Adrenal gland (tissue), 12 donors: ENCODE measurements around the gene APBA2. TPM values are rescaled to one million over a fixed set of nuclear protein-coding genes. Genes with fewer than 3 reads are reported as not detected.

ENCODE experiments used
- DNase-seq, 7 donors: peaks; one replicate each; pipeline ENCODE4 v3.0.0-alpha.2; 2019 to 2020
- H3K27ac ChIP-seq, 5 donors: fragments of 200-600 bp; sonication (generic) in 4 of 5; 1 replicate in 3 of 5; 2 replicates in 2 of 5; pipeline versions ENCODE4 v1.5.1 to v1.8.0; 2016 to 2020; ENCODE audit warnings: mild to moderate bottlenecking in 1 of 5
- H3K27me3 ChIP-seq: fragments of 200-600 bp; 2 replicates; pipeline ENCODE4 v1.8.0; 2021
- H3K36me3 ChIP-seq, 2 donors: fragments of 200-600 bp; replicated peaks in 1 of 2; 1 replicate in 1 of 2; 2 replicates in 1 of 2; pipeline versions ENCODE4 v1.5.1 to v1.8.0; 2018 to 2022
- H3K4me1 ChIP-seq, 2 donors: fragments of 200-600 bp; replicated peaks in 1 of 2; 1 replicate in 1 of 2; 2 replicates in 1 of 2; pipeline versions ENCODE4 v1.5.1 to v1.8.0; 2018 to 2021
- H3K4me3 ChIP-seq, 4 donors: fragments of 200-600 bp; sonication (generic) in 3 of 4; one replicate each; pipeline ENCODE4 v1.5.1; 2016 to 2018
- H3K9me3 ChIP-seq, 3 donors: fragments of 200-600 bp; sonication (generic) in 1 of 3; replicated peaks in 1 of 3; 1 replicate in 2 of 3; 2 replicates in 1 of 3; pipeline versions ENCODE4 v1.5.1 to v1.8.0; 2016 to 2021
- CTCF ChIP-seq, 6 experiments: fragments of 450-650 bp in 4 of 6; fragments of 200-600 bp in 2 of 6; sonication (generic) in 1 of 6; IDR thresholded peaks; 1 replicate in 5 of 6; 2 replicates in 1 of 6; pipeline versions ENCODE4 v1.5.1 to v1.8.0; 2016 to 2021; ENCODE audit warnings: antibody characterized with exemption in 6 of 6, mild to moderate bottlenecking in 2 of 6, moderate library complexity in 1 of 6
- POLR2A ChIP-seq, 2 donors: fragments of 450-650 bp; IDR thresholded peaks; one replicate each; pipeline ENCODE4 v1.6.1; 2017; ENCODE audit warnings: antibody characterized with exemption in 2 of 2, mild to moderate bottlenecking in 2 of 2, moderate library complexity in 1 of 2
- WGBS, 4 donors: extraction: QIAGEN DNeasy Blood & Tissue Kit in 2 of 4; methylation state at CpG; one replicate each; pipeline versions ENCODE4 v1.1.5 to v1.1.7; 2013 to 2017; 5-methylcytosine and 5-hydroxymethylcytosine counted together
- intact Hi-C, 2 donors: fragments of 100-400 bp; cut with DNase I; formaldehyde crosslinking; loops; one replicate each; pipeline versions ENCODE4 v1.14.1 to v1.15.0; 2022 to 2023
- polyA plus RNA-seq, 3 donors: library from polyadenylated mRNA; stranded (reverse); fragments of 200-250 nt in 2 of 3; fragments of 350-450 nt in 1 of 3; fragmentation: Illumina TruSeq in 1 of 3; extraction: RNeasy Lipid Tissue Mini Kit (QIAGEN cat#74804) in 1 of 3; gene quantifications; one replicate each; pipeline ENCODE4 v1.2.3, GENCODE V29; 2013 to 2014
- total RNA-seq, 9 donors: library from RNA; depleted of rRNA in 4 of 9; stranded (reverse); fragments of >200 nt in 4 of 9; fragments of 120-200 nt in 1 of 9; fragmentation: NEBNext Ultra II Directional in 1 of 9; extraction: Animal tissue kit (Norgen Biotek cat#: 25700) in 1 of 9; gene quantifications; one replicate each; pipeline versions ENCODE4 v1.1.0 to v1.2.4, GENCODE V29; 2013 to 2023
- donor health status: healthy with polysubstance abuse.
- donor health status: Bipolar disorder and iron deficiency.
- donor health status: DM: yes; HTN: yes; CAD: no.
- donor health status: DM: no; HTN: no; CAD: no.
- donor health status: DM: no; HTN: no; CAD: no.
- donor health status: DM: yes; HTN: yes; CAD: no.

The APBA2 gene
- total and polyA plus RNA-seq, 12 donors, result 2.1 to 13.2 (median 4.7) TPM

DNA sequence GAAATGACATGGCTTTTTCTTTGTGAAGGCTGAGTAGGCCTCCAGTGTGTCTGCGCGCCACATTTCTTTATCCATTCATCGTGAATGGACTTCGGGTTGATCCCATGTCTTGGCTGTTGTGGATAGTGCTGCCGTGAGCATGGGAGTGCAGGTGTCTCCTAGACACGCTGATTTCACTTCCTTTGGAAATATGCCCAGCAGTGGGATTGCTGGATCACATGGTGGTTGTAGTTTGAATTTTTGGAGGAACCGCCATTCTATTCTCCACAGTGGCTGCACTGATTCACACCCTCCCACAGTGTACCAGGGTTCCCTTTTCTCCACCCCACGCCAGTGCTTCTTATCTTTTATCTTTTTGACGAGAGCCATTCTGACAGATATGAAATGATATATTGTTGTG lies 212.2 kb downstream of the APBA2 start:
- Histone ChIP-seq H3K4me1 (no peaks in the 10 kb centered on the region), H3K36me3 (no peaks in the 10 kb centered on the region), H3K27me3 (no peaks in the 10 kb centered on the region), H3K4me3 (no peak overlapping the region), H3K9me3 (no peaks in the 10 kb centered on the region), H3K27ac (no peak overlapping the region)
- whole genome bisulfite sequencing, 4 donors, result 75 to 84% (median 79%) methylated on average over 9 of the region's 9 CpGs
- intact Hi-C loops, result no loop called here
- TF ChIP-seq CTCF (IDR thresholded peaks at IDR 0.05) (no peak), POLR2A (IDR thresholded peaks at IDR 0.05) (no peak)
- no peak for DNase-seq

- Histone ChIP-seq H3K27me3 (no peaks in the 10 kb centered on the region), H3K27ac (no peak overlapping the region), H3K4me3 (no peak overlapping the region), H3K36me3 (no peaks in the 10 kb centered on the region), H3K9me3 (no peaks in the 10 kb centered on the region), H3K4me1 (peaks cover 0 to 3% of the 10 kb centered on the region in 2 donors)
- DNase-seq, result no peak
- WGBS, 4 donors, result 85 to 88% (median 86%) methylated on average over 10 to 13 of the region's 13 CpGs
- TF ChIP-seq CTCF (IDR thresholded peaks at IDR 0.05) (no peak), POLR2A (IDR thresholded peaks at IDR 0.05) (no peak)
- intact Hi-C loops, result no loop called here
Measured at GRCh38 chr15:29098652-29099051, 212.9 kb downstream of the APBA2 start.

DNA sequence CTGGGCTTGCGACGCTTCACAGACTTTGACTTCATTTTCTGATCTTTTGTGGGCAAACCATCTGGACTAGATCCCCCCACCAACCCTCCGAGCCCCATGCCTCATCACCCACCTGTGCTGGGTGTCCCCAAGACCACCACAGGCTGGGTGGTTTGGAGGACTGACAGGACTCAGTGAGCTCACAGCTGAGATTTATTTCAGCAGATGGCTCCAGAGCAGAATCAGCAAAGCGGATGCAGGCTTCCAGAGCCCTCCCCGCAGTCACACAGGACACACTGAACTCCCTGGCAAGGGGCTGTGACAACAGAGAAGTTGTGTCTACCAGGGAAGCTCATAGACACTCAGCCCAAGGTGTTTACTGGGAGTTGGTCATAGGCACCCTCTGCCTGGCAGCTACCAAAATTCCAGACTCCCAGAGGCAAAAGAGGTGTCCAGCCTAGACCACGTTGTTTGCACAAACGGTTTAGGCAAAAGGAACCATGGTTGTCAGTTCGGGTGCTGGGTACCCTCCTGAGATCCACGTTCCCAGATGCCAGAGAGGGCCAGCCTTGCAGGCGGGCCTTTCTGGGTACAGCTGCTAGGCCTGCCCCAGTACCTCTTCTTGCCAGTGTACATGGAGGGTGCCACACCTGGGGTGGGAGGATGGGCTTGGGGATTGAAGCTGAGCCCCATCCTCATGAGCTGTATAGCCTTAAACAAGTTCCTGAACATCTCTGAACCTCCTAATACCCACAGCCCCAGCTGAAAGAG lies 213.5 kb downstream of the APBA2 start:
- no peak for TF ChIP-seq POLR2A (IDR thresholded peaks at IDR 0.05)
- TF ChIP-seq CTCF (IDR thresholded peaks at IDR 0.05), result no peak
- H3K27ac ChIP-seq, result no peak overlapping the region
- DNase-seq, result no peak
- no peaks in the 10 kb centered on the region for H3K36me3 ChIP-seq
- peaks cover 0 to 7% of the 10 kb centered on the region in 2 donors for H3K4me1 ChIP-seq
- 81 to 91% (median 88%) methylated on average over 3 to 10 of the region's 10 CpGs for WGBS, 4 donors
- intact Hi-C loops, result no loop called here
- H3K4me3 ChIP-seq, result no peak overlapping the region
- no peaks in the 10 kb centered on the region for H3K9me3 ChIP-seq
- no peaks in the 10 kb centered on the region for H3K27me3 ChIP-seq

GRCh38 chr15:29100486-29101000 lies 214.8 kb downstream of the APBA2 start:
- Histone ChIP-seq H3K27me3 (no peaks in the 10 kb centered on the region), H3K4me1 (peaks cover 0 to 7% of the 10 kb centered on the region in 2 donors), H3K9me3 (no peaks in the 10 kb centered on the region), H3K4me3 (no peak overlapping the region), H3K27ac (no peak overlapping the region), H3K36me3 (no peaks in the 10 kb centered on the region)
- 70 to 86% (median 78%) methylated on average over 3 to 7 of the region's 7 CpGs for WGBS, 4 donors
- no peak for DNase-seq
- intact Hi-C loops, result no loop called here
- TF ChIP-seq CTCF (IDR thresholded peaks at IDR 0.05), result no peak
- TF ChIP-seq POLR2A (IDR thresholded peaks at IDR 0.05), result no peak
